ENCODE results near the gene EML6.

The EML6 gene

DNA sequence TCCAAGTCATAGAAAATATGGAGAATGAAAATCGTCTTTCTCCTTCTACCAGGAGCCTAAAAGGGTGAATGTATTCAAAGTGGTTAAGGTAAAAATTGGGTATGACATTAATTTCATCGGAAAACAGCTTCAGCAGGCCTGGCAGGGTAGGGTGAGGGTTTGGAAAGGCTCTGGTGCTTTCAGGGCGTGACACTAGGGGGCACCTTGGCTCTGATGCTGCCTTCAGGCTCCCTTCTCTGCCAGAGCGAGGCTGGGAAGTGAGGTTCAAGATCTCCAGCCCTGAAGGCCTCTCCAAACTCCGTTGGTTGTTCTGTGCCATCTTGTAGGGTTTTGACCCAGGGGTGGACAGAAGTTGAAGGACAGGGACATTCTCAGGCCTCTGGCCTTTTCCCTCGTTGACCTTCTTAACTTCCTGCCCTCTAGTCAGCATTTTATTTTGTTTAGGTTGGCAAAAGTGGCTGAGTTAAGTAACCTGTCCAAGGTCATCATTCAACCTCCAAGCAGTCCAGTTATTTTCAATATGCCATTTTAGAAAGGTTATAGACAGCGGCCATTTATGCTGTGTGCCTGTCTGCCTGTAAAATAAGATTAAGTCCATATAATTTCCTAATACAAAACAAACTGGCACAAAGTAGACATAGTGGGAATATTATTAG, 40.3 kb downstream of the EML6 start:
- no peaks in the 10 kb centered on the region for H3K27me3 ChIP-seq (ENCODE audit: low read depth, low read length)
- no peaks in the 10 kb centered on the region for H3K79me2 ChIP-seq (ENCODE audit: low read length)
- H3K36me3 ChIP-seq (replicated peaks; ENCODE audit: low read depth, low read length), result no peaks in the 10 kb centered on the region
- H4K20me1 ChIP-seq (ENCODE audit: insufficient read depth, low read length), result no peaks in the 10 kb centered on the region
- H3K4me2 ChIP-seq (ENCODE audit: low read length), result peak overlapping the region; percentile 42
- no peak overlapping the region for H3K9ac ChIP-seq (ENCODE audit: low read length)
- H3K4me3 ChIP-seq (ENCODE audit: low read length), result no peak overlapping the region
- no peak overlapping the region for H3K27ac ChIP-seq (ENCODE audit: low read length)
- TF ChIP-seq, protein P1, sequence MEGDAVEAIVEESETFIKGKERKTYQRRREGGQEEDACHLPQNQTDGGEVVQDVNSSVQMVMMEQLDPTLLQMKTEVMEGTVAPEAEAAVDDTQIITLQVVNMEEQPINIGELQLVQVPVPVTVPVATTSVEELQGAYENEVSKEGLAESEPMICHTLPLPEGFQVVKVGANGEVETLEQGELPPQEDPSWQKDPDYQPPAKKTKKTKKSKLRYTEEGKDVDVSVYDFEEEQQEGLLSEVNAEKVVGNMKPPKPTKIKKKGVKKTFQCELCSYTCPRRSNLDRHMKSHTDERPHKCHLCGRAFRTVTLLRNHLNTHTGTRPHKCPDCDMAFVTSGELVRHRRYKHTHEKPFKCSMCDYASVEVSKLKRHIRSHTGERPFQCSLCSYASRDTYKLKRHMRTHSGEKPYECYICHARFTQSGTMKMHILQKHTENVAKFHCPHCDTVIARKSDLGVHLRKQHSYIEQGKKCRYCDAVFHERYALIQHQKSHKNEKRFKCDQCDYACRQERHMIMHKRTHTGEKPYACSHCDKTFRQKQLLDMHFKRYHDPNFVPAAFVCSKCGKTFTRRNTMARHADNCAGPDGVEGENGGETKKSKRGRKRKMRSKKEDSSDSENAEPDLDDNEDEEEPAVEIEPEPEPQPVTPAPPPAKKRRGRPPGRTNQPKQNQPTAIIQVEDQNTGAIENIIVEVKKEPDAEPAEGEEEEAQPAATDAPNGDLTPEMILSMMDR (IDR thresholded peaks at IDR 0.05; ENCODE audit: low read depth, low read length), result peak; percentile 84
- no peak for TF ChIP-seq EZH2phosphoT487 (IDR thresholded peaks at IDR 0.05; ENCODE audit: low read depth)
- peaks cover 22% of the 10 kb centered on the region for H3K4me1 ChIP-seq (ENCODE audit: low read length)
- no peaks in the 10 kb centered on the region for H3K9me3 ChIP-seq (ENCODE audit: insufficient read depth, low read length)
- H2AFZ ChIP-seq (ENCODE audit: low read depth, low read length), result peak overlapping the region; percentile 58

DNA sequence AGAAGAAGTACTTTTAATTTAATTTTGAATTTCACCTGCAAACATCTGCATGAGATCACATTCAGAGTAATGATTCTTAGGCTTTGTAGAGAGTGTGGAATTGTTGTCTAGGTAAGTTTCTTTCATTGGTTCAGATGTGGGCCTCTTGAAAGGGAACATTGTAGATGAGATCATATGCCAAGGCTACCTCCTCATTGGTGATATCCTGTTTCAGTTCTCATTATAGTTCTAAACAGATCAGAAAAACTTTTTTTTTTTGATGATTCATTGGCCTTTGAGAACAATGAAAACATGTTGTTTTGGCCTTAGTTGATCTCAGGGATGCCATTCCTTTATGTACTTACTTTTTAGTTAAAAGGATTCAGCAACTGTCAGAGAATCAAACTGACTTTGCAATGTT, 44.5 kb downstream of the EML6 start:
- Histone ChIP-seq H3K4me2 (ENCODE audit: low read length) (no peak overlapping the region), H3K27me3 (ENCODE audit: low read depth, low read length) (no peaks in the 10 kb centered on the region), H3K4me3 (ENCODE audit: low read length) (no peak overlapping the region), H3K9me3 (ENCODE audit: insufficient read depth, low read length) (no peaks in the 10 kb centered on the region), H3K79me2 (ENCODE audit: low read length) (no peaks in the 10 kb centered on the region), H3K27ac (ENCODE audit: low read length) (no peak overlapping the region), H2AFZ (ENCODE audit: low read depth, low read length) (no peak overlapping the region), H3K36me3 (replicated peaks; ENCODE audit: low read depth, low read length) (no peaks in the 10 kb centered on the region), H3K4me1 (ENCODE audit: low read length) (peaks cover 9% of the 10 kb centered on the region), H3K9ac (ENCODE audit: low read length) (no peak overlapping the region), H4K20me1 (ENCODE audit: insufficient read depth, low read length) (no peaks in the 10 kb centered on the region)
- TF ChIP-seq EZH2phosphoT487 (IDR thresholded peaks at IDR 0.05; ENCODE audit: low read depth), result no peak
- TF ChIP-seq, protein P1 (IDR thresholded peaks at IDR 0.05; ENCODE audit: low read depth, low read length), result no peak

DNA sequence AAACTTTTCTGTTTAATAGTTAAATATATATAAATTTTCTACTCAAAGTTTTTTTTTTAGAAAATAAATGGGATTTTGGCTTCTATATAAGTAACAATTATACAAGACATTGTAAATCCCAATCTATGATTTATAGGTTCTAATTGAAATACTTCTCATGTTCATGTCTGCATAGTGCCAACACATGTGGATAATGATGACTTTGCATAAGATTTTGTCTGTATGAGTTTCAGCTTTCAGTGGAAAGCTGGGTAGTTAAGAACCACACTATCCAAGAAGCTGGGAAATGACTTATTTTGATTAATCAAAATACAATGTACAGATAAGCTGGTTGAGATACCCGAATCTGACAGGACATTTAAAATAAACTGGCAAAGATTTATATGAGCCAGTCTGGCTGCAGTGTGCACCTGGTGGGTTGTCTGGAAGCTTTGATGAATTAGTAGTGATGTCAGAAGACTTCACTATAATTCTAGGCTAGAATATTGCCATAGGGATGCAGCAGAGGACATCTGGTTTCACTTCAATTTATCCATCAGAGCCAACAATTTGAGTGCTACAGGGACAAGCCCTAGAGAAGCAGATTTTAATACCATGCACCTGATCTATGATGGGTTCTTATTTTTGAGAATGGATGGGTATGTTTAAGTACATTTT, 45.4 kb downstream of the EML6 start:
- Histone ChIP-seq H3K79me2 (ENCODE audit: low read length) (no peaks in the 10 kb centered on the region), H3K4me2 (ENCODE audit: low read length) (no peak overlapping the region)

DNA sequence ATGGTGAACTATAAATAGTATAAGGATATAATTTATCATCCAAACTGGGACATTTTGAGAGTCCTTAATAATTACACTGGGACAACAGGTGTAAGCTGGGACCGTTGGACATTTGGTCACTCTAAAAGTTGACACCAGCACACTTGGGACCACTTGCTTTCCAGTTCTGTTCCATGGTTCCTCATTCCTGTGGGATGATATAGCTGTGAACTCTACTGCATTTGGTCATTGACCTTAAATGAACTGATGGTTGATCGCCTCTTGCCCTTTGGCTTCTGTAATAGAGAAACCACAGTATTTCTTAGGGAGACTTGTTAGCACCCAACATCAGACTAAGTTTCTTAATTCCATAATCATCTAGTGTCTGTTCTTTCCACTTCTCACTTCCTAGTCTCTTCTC, 46.7 kb downstream of the EML6 start:
- Histone ChIP-seq H3K4me3 (ENCODE audit: low read length) (no peak overlapping the region), H2AFZ (ENCODE audit: low read depth, low read length) (no peak overlapping the region), H3K79me2 (ENCODE audit: low read length) (no peaks in the 10 kb centered on the region), H3K27me3 (ENCODE audit: low read depth, low read length) (no peaks in the 10 kb centered on the region), H4K20me1 (ENCODE audit: insufficient read depth, low read length) (no peaks in the 10 kb centered on the region), H3K4me2 (ENCODE audit: low read length) (no peak overlapping the region), H3K4me1 (ENCODE audit: low read length) (peaks cover 7% of the 10 kb centered on the region), H3K9ac (ENCODE audit: low read length) (no peak overlapping the region), H3K27ac (ENCODE audit: low read length) (no peak overlapping the region), H3K36me3 (replicated peaks; ENCODE audit: low read depth, low read length) (no peaks in the 10 kb centered on the region), H3K9me3 (ENCODE audit: insufficient read depth, low read length) (no peaks in the 10 kb centered on the region)
- TF ChIP-seq, protein P1 (IDR thresholded peaks at IDR 0.05; ENCODE audit: low read depth, low read length), result no peak
- TF ChIP-seq EZH2phosphoT487 (IDR thresholded peaks at IDR 0.05; ENCODE audit: low read depth), result no peak

More for the DNA sequence above, 45.4 kb downstream of the EML6 start:
- peaks cover 7% of the 10 kb centered on the region for H3K4me1 ChIP-seq (ENCODE audit: low read length)
- no peak overlapping the region for H3K4me3 ChIP-seq (ENCODE audit: low read length)
- H3K27ac ChIP-seq (ENCODE audit: low read length), result no peak overlapping the region
- H4K20me1 ChIP-seq (ENCODE audit: insufficient read depth, low read length), result no peaks in the 10 kb centered on the region
- H3K36me3 ChIP-seq (replicated peaks; ENCODE audit: low read depth, low read length), result no peaks in the 10 kb centered on the region
- H3K9ac ChIP-seq (ENCODE audit: low read length), result no peak overlapping the region
- TF ChIP-seq, protein P1 (IDR thresholded peaks at IDR 0.05; ENCODE audit: low read depth, low read length), result no peak
- TF ChIP-seq EZH2phosphoT487 (IDR thresholded peaks at IDR 0.05; ENCODE audit: low read depth), result no peak
- H3K9me3 ChIP-seq (ENCODE audit: insufficient read depth, low read length), result no peaks in the 10 kb centered on the region
- no peaks in the 10 kb centered on the region for H3K27me3 ChIP-seq (ENCODE audit: low read depth, low read length)
- H2AFZ ChIP-seq (ENCODE audit: low read depth, low read length), result no peak overlapping the region
